ENCODE results near the gene GCDH. TPM values are rescaled to one million over a fixed set of nuclear protein-coding genes. Genes with fewer than 3 reads are reported as not detected.

The GCDH gene
- total RNA-seq, 2 donors from 2014 or later = 21.1 to 39.2 TPM

DNA sequence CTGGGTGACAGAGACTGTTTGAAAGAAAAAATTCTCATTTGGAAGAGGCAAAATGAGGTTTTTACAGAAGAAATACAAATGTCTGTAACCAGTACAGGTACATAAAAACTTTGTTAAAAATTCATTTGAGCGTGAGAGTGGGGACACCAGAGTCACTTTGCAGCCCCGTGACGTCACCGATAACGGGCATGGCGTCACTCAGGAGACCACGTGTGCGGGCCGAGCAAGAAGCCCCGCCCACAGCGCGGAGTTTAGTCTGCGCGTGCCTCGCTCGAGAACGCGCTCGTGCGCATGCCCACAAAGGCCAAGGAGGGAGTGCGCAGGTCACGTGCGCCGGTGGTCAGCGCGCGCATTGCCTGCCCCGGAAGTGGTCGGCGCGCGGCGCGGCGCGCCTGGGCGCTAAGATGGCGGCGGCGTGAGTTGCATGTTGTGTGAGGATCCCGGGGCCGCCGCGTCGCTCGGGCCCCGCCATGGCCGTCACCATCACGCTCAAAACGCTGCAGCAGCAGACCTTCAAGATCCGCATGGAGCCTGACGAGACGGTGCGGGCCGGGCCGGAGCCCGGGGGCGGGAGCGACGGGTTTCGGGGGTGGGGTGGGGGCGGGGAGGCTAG is 54.6 kb downstream of the GCDH start, which contains the start of gene RAD23A:
Gene RAD23A, plus strand, starts transcription at position 384 of the 613 bp plus-strand sequence. Its CDS starts 87 bp downstream, at position 471.
- peaks cover 19% of the 10 kb centered on the region for H3K4me1 ChIP-seq

DNA sequence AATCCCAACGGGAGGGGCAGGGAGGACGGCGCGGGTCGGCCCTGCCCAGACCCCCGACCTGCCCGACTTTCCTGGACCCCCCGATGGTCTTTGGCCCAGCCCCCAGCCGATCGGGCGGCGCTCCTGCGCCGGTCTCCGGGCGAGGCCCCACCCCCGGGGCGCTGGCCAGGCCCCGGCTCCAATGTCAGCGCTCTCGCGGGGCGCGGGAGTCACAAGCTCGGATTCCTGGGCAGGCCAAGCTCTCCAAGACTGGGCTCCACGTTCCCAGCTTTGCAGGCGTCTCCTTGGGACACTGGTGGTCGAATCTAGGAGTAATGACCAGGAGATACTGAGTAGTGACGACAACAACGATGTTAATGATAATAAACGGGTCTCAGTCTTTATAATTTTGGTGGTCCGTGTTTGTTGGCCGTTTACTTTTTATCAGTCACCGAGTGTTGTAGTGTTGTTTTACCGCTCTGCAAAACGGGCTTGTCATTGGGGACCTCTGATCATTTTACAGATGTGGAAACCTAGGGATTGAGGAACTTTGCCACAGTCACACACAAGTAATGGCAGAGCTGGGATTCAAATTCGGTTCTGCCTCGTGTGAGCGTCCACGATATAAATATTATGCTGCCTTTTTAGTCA is 55.2 kb downstream of the GCDH start:
- no peaks in the 10 kb centered on the region for H3K27me3 ChIP-seq
- TF ChIP-seq, protein P1, sequence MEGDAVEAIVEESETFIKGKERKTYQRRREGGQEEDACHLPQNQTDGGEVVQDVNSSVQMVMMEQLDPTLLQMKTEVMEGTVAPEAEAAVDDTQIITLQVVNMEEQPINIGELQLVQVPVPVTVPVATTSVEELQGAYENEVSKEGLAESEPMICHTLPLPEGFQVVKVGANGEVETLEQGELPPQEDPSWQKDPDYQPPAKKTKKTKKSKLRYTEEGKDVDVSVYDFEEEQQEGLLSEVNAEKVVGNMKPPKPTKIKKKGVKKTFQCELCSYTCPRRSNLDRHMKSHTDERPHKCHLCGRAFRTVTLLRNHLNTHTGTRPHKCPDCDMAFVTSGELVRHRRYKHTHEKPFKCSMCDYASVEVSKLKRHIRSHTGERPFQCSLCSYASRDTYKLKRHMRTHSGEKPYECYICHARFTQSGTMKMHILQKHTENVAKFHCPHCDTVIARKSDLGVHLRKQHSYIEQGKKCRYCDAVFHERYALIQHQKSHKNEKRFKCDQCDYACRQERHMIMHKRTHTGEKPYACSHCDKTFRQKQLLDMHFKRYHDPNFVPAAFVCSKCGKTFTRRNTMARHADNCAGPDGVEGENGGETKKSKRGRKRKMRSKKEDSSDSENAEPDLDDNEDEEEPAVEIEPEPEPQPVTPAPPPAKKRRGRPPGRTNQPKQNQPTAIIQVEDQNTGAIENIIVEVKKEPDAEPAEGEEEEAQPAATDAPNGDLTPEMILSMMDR (IDR thresholded peaks at IDR 0.05) = no peak
- peak overlapping the region; percentile 52 to 90 for H3K9ac ChIP-seq (ENCODE audit: low read depth in 2 of 2, low read length in 2 of 2)
- no peaks in the 10 kb centered on the region for H3K9me3 ChIP-seq
- peaks cover 29% of the 10 kb centered on the region for H3K36me3 ChIP-seq
- peak overlapping the region; percentile 94 for H3K27ac ChIP-seq
- peaks cover 13% of the 10 kb centered on the region for H3K4me1 ChIP-seq
- intact Hi-C loops (cut with DNase I) = no loop called here
- DNase-seq = peak; percentile 72
- peak overlapping the region; percentile 92 for H3K4me3 ChIP-seq

More for the DNA sequence above, 54.6 kb downstream of the GCDH start, which contains the start of gene RAD23A:
- Histone ChIP-seq H3K36me3 (peaks cover 35% of the 10 kb centered on the region), H3K4me3 (peak within 1 kb of the TSS; percentile 92), H3K9me3 (no peaks in the 10 kb centered on the region), H3K9ac (ENCODE audit: low read depth in 2 of 2, low read length in 2 of 2) (peak within 1 kb of the TSS; percentile 52 to 90), H3K27me3 (no peaks in the 10 kb centered on the region), H3K27ac (peak within 1 kb of the TSS; percentile 94)
- intact Hi-C loops (cut with DNase I) = loop anchor here (2.0 kb wide), 1 partner anchor 27 kb away; the partner anchor contains the start of gene SYCE2
- DNase-seq = peak; percentile 97
- TF ChIP-seq, protein P1 (IDR thresholded peaks at IDR 0.05) = no peak

DNA sequence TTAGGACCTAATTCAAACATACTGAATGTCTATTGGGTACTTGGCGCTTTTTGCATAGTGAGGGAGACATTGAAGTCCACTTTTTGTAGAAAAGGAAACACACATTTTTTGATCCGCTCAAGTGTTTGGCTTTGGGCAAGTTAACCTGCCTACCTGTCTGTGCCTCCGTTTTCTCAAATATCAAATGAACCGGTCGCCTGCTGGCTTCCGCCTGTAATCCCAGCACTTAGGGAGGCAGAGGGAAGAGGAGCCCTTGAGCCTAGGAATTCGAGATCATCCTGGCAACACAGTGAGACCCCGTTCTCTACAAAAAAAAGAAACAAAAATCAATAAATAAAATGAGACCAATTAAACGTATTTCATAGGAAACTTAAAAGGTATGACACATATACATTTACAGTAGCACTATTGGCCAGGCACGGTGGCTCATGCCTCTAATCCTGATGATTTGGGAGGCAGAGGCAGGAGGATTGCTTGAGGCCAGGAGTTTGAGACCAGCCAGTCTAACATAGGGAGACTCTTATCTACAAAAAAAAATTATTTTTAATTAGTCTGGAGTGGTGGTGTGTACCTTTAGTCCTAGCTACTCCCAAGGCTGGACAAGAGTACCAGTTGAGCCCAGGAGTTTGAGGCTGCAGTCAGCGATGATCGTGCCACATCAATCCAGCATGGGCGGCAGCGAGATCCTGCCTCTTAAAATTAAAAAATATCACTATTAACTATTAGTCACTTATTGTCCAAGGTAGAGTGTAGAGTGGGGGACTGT is 56.0 kb downstream of the GCDH start:
- TF ChIP-seq, protein P1 (IDR thresholded peaks at IDR 0.05) = no peak

DNA sequence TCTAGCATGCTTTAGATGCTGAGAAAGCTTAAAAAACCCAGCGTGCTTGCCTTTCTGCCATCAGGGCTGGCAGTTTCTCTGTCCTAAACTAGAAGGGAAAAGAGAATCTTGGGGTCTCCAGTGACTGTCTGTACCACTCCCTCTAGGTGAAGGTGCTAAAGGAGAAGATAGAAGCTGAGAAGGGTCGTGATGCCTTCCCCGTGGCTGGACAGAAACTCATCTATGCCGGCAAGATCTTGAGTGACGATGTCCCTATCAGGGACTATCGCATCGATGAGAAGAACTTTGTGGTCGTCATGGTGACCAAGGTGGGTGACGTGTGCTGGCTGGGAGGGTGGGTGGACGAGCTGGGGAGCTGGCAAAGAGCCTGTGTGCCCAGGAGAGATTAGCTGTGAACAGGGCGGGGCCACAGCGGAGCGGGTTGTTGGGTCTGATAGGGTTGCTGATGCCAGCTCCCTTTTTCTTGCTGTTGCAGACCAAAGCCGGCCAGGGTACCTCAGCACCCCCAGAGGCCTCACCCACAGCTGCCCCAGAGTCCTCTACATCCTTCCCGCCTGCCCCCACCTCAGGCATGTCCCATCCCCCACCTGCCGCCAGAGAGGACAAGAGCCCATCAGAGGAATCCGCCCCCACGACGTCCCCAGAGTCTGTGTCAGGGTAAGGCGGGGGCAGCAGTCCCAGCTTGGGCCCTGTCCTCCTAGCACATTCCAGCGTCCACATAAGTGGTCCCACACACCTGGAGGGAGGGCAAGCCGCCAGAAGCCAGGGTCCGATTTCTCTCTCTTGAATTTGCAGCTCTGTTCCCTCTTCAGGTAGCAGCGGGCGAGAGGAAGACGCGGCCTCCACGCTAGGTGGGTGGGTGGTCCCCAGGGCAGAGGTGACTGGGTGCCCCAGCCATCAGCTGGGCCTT is 57.0 kb downstream of the GCDH start:
- no peaks in the 10 kb centered on the region for H3K27me3 ChIP-seq
- TF ChIP-seq, protein P1 (IDR thresholded peaks at IDR 0.05) = no peak
- H3K9ac ChIP-seq (ENCODE audit: low read depth in 2 of 2, low read length in 2 of 2) = no peak overlapping the region
- DNase-seq = no peak
- intact Hi-C loops (cut with DNase I) = no loop called here
- H3K4me3 ChIP-seq = no peak overlapping the region
- no peak overlapping the region for H3K27ac ChIP-seq
- H3K9me3 ChIP-seq = no peaks in the 10 kb centered on the region
- H3K36me3 ChIP-seq = peaks cover 19% of the 10 kb centered on the region
- H3K4me1 ChIP-seq = peaks cover 12% of the 10 kb centered on the region

More for the DNA sequence above, 56.0 kb downstream of the GCDH start:
- intact Hi-C loops (cut with DNase I) = no loop called here
- Histone ChIP-seq H3K27ac (peak overlapping the region; percentile 94), H3K9ac (ENCODE audit: low read depth in 2 of 2, low read length in 2 of 2) (peak overlapping the region; percentile 52 to 90), H3K4me3 (peak overlapping the region; percentile 92), H3K27me3 (no peaks in the 10 kb centered on the region), H3K9me3 (no peaks in the 10 kb centered on the region), H3K4me1 (peaks cover 12% of the 10 kb centered on the region), H3K36me3 (peaks cover 24% of the 10 kb centered on the region)
- DNase-seq = no peak

Measured in colonic mucosa (tissue), 4 donors.